RWPE1 (cell line): Measurements from ENCODE around the gene ABLIM2.

Experiments
- CTCF ChIA-PET: fragments of 350-600 bp; sonication (Branson Sonifier 250); formaldehyde crosslinking; extraction: SDS; loops from one replicate; lab custom pipeline; 2021; lab: Yijun Ruan, JAX
- POLR2A ChIA-PET: fragments of 400-600 bp; formaldehyde crosslinking; extraction: SDS; loops from one replicate; lab custom pipeline; 2020; ENCODE audit warnings: antibody characterized with exemption; ENCODE audit not compliant: low non-redundant PET; lab: Yijun Ruan, JAX
- DNase-seq: peaks from one replicate; pipeline ENCODE4 v3.0.0; 2012; ENCODE audit warnings: low spot score
- H3K27ac ChIP-seq: fragments of 450-650 bp; 2 replicates; pipeline ENCODE4 v1.5.1; 2017
- TF ChIP-seq, protein P1 (sequence below): fragments of 450-650 bp; conservative IDR thresholded peaks from 2 replicates; pipeline ENCODE4 v1.5.1; 2017; ENCODE audit warnings: low read depth, mild to moderate bottlenecking

The ABLIM2 gene

GRCh38 chr4:8009097-8009496 is 149.5 kb downstream of the ABLIM2 start:
- TF ChIP-seq, protein P1, sequence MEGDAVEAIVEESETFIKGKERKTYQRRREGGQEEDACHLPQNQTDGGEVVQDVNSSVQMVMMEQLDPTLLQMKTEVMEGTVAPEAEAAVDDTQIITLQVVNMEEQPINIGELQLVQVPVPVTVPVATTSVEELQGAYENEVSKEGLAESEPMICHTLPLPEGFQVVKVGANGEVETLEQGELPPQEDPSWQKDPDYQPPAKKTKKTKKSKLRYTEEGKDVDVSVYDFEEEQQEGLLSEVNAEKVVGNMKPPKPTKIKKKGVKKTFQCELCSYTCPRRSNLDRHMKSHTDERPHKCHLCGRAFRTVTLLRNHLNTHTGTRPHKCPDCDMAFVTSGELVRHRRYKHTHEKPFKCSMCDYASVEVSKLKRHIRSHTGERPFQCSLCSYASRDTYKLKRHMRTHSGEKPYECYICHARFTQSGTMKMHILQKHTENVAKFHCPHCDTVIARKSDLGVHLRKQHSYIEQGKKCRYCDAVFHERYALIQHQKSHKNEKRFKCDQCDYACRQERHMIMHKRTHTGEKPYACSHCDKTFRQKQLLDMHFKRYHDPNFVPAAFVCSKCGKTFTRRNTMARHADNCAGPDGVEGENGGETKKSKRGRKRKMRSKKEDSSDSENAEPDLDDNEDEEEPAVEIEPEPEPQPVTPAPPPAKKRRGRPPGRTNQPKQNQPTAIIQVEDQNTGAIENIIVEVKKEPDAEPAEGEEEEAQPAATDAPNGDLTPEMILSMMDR = no peak
- CTCF ChIA-PET = interaction anchor here (0.6 kb wide), 1 partner anchor 39 kb away, joined by 3 read pairs; no protein-coding TSS in a partner anchor
- no peak overlapping the region for H3K27ac ChIP-seq
- POLR2A ChIA-PET = no interaction called here
- no peak for DNase-seq

DNA sequence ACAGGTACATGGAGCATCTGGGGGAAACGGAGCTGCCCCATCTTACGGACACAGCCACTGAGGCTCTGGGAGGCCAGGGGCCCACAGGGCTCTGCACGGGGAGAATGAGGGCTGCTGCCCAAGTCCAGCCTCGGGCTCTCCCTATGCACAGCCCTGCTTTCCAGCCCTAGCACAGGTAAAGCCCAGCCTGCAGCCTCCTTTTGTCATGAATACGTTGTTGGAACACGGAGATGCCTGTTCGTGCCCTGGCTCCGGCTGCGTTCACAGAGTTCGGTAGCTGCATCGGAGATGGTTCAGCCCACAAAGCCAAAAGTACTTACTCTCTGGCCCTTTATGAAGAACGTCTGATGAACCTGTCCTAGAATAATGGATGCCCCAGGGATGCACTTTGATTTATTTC is 150.2 kb downstream of the ABLIM2 start:
- DNase-seq = no peak
- CTCF ChIA-PET = interaction anchor here (0.6 kb wide), 1 partner anchor 38 kb away, joined by 3 read pairs; no protein-coding TSS in a partner anchor
- no peak overlapping the region for H3K27ac ChIP-seq
- POLR2A ChIA-PET = no interaction called here
- TF ChIP-seq, protein P1 = no peak

DNA sequence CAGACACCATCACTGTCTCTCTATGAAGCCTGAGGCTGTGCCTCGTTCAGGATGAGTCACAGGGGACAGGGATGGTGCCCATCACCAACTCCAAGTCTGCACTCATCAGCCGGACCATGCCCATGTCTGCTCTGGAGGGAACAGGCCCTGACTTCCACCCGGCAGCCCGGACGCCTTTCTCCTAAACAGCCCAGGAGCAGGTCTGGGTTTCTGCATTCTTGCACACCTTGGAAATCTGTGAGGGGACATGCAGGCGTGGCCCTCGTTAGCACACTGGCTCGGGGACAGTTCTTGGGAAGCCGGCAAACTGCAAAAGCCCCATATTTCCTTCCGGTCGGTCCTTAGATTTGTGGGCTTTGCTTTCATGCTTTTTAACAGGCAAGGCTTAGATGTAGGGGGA is 151.0 kb downstream of the ABLIM2 start:
- no peak for DNase-seq
- no peak overlapping the region for H3K27ac ChIP-seq
- CTCF ChIA-PET = no interaction called here
- TF ChIP-seq, protein P1 = no peak
- POLR2A ChIA-PET = no interaction called here

DNA sequence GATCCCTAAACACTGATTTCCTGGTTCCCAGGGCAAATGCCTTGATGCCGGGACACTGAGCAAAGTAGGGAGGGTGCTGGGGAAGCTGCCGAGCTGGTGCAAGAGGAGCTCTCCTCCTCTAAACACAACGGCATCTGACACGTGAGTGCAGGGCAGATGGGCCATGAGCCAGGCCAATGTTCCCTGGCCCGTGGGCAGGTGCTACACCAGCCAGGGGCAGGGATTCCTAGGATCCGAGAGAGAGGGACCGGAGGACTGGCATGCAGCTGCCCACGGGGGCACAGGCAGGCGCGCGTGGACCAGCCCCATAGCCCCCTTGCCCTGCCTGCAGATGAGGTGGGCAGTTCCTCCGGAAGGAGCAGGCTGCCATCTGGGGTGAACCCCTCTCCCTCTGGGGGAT is 152.1 kb downstream of the ABLIM2 start:
- TF ChIP-seq, protein P1 = no peak
- no peak overlapping the region for H3K27ac ChIP-seq
- ChIA-PET CTCF (no interaction called here), POLR2A (no interaction called here)
- DNase-seq = no peak

- TF ChIP-seq, protein P1 = no peak
- ChIA-PET CTCF (no interaction called here), POLR2A (no interaction called here)
- DNase-seq = no peak
- no peak overlapping the region for H3K27ac ChIP-seq
Observed at GRCh38 chr4:8005814-8006215, 152.8 kb downstream of the ABLIM2 start.

DNA sequence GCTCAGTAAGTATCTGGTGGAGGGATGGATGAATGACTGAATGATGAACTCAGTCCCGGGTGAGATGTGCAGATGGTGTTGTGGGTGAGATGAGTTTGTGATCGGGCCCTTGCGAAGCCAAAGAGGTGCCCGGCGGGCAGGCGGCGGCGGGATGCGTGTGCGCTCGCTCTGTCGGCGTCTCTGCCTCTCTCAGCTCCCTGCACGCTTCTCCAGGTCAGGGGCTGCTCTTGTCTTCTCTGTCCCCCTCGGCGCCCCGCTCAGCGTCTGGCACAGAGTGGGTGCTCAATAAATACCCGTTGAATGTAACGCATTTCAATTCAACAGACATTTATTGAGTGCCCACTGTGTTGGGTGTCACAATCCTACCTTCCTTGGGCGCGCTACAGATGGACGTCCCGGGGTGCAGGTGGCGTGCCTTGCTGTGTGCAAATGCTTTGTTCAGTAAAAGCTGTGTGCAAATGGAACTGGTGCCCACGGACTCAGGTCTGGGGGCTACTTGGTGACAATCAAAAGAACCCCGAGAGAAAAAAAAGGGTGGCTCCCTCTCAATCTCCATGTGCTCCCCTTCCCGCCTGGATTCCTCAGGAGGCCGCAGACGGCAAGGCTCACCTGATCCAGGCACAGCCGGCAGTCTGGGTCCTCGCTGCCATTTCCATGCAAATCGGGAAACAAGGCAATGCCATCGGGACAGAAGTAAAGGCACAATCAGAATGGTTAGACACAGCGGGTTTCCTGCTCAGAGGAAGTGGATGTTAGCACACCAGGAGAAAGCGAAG is 153.4 kb downstream of the ABLIM2 start:
- POLR2A ChIA-PET = no interaction called here
- no peak for DNase-seq
- TF ChIP-seq, protein P1 = no peak
- CTCF ChIA-PET = no interaction called here
- no peak overlapping the region for H3K27ac ChIP-seq
